ENCODE data around the gene PLEKHA4.

Gene PLEKHA4

GRCh38 chr19:48835734-48836088, 32.7 kb downstream of the PLEKHA4 start:
- peak overlapping the region; percentile 73; the same call in 1 of the 2 replicates for H3K9ac ChIP-seq (ENCODE audit: low read depth, low read length)
- no peaks in the 10 kb centered on the region for H3K9me3 ChIP-seq (ENCODE audit: insufficient read depth, low read depth, low read length)
- H3K4me1 ChIP-seq (ENCODE audit: insufficient read depth, low read length): peaks cover 3% of the 10 kb centered on the region; the same call in 1 of the 2 replicates
- peak overlapping the region; percentile 29 for H3K27ac ChIP-seq (ENCODE audit: low read length)
- H3K27me3 ChIP-seq (ENCODE audit: insufficient read depth, low read length): no peaks in the 10 kb centered on the region
- peak overlapping the region; percentile 85 for H3K4me3 ChIP-seq (ENCODE audit: low read length)
- H3K36me3 ChIP-seq (ENCODE audit: insufficient read depth, low read depth, low read length): peaks cover 12% of the 10 kb centered on the region

GRCh38 chr19:48833977-48834376, 34.4 kb downstream of the PLEKHA4 start:
- Histone ChIP-seq H3K4me1 (ENCODE audit: insufficient read depth, low read length) (peaks cover 3% of the 10 kb centered on the region; the same call in 1 of the 2 replicates), H3K27me3 (ENCODE audit: insufficient read depth, low read length) (no peaks in the 10 kb centered on the region), H3K36me3 (ENCODE audit: insufficient read depth, low read depth, low read length) (peaks cover 12% of the 10 kb centered on the region), H3K9me3 (ENCODE audit: insufficient read depth, low read depth, low read length) (no peaks in the 10 kb centered on the region), H3K4me3 (ENCODE audit: low read length) (no peak overlapping the region), H3K9ac (ENCODE audit: low read depth, low read length) (no peak overlapping the region), H3K27ac (ENCODE audit: low read length) (no peak overlapping the region)

GRCh38 chr19:48833049-48833448, 35.4 kb downstream of the PLEKHA4 start:
- Histone ChIP-seq H3K36me3 (ENCODE audit: insufficient read depth, low read depth, low read length) (peaks cover 12% of the 10 kb centered on the region), H3K4me1 (ENCODE audit: insufficient read depth, low read length) (peaks cover 3% of the 10 kb centered on the region; the same call in 1 of the 2 replicates), H3K27me3 (ENCODE audit: insufficient read depth, low read length) (no peaks in the 10 kb centered on the region), H3K9ac (ENCODE audit: low read depth, low read length) (no peak overlapping the region), H3K27ac (ENCODE audit: low read length) (no peak overlapping the region), H3K4me3 (ENCODE audit: low read length) (no peak overlapping the region), H3K9me3 (ENCODE audit: insufficient read depth, low read depth, low read length) (no peaks in the 10 kb centered on the region)

- H3K9me3 ChIP-seq (ENCODE audit: insufficient read depth, low read depth, low read length): no peaks in the 10 kb centered on the region
- H3K36me3 ChIP-seq (ENCODE audit: insufficient read depth, low read depth, low read length): peaks cover 12% of the 10 kb centered on the region
- H3K27me3 ChIP-seq (ENCODE audit: insufficient read depth, low read length): no peaks in the 10 kb centered on the region
- no peak overlapping the region for H3K27ac ChIP-seq (ENCODE audit: low read length)
- peaks cover 3% of the 10 kb centered on the region; the same call in 1 of the 2 replicates for H3K4me1 ChIP-seq (ENCODE audit: insufficient read depth, low read length)
- no peak overlapping the region for H3K9ac ChIP-seq (ENCODE audit: low read depth, low read length)
- no peak overlapping the region for H3K4me3 ChIP-seq (ENCODE audit: low read length)
These were observed 37.5 kb downstream of the PLEKHA4 start for GRCh38 chr19:48830965-48831364.

- H3K4me3 ChIP-seq (ENCODE audit: low read length): no peak overlapping the region
- no peak overlapping the region for H3K9ac ChIP-seq (ENCODE audit: low read depth, low read length)
- H3K36me3 ChIP-seq (ENCODE audit: insufficient read depth, low read depth, low read length): peaks cover 12% of the 10 kb centered on the region
- no peaks in the 10 kb centered on the region for H3K27me3 ChIP-seq (ENCODE audit: insufficient read depth, low read length)
- H3K9me3 ChIP-seq (ENCODE audit: insufficient read depth, low read depth, low read length): no peaks in the 10 kb centered on the region
- H3K27ac ChIP-seq (ENCODE audit: low read length): no peak overlapping the region
- H3K4me1 ChIP-seq (ENCODE audit: insufficient read depth, low read length): peaks cover 3% of the 10 kb centered on the region; the same call in 1 of the 2 replicates
These were observed 38.3 kb downstream of the PLEKHA4 start for GRCh38 chr19:48830088-48830487.

- Histone ChIP-seq H3K4me3 (ENCODE audit: low read length) (no peak overlapping the region), H3K36me3 (ENCODE audit: insufficient read depth, low read depth, low read length) (peaks cover 7% of the 10 kb centered on the region), H3K9ac (ENCODE audit: low read depth, low read length) (no peak overlapping the region), H3K27ac (ENCODE audit: low read length) (no peak overlapping the region), H3K27me3 (ENCODE audit: insufficient read depth, low read length) (no peaks in the 10 kb centered on the region), H3K4me1 (ENCODE audit: insufficient read depth, low read length) (no peaks in the 10 kb centered on the region), H3K9me3 (ENCODE audit: insufficient read depth, low read depth, low read length) (no peaks in the 10 kb centered on the region)
These were observed 41.8 kb downstream of the PLEKHA4 start for GRCh38 chr19:48826606-48827020.

- H3K9ac ChIP-seq (ENCODE audit: low read depth, low read length): no peak overlapping the region
- no peaks in the 10 kb centered on the region for H3K9me3 ChIP-seq (ENCODE audit: insufficient read depth, low read depth, low read length)
- no peaks in the 10 kb centered on the region for H3K4me1 ChIP-seq (ENCODE audit: insufficient read depth, low read length)
- no peaks in the 10 kb centered on the region; the same call in 1 of the 2 replicates for H3K36me3 ChIP-seq (ENCODE audit: insufficient read depth, low read depth, low read length)
- H3K4me3 ChIP-seq (ENCODE audit: low read length): no peak overlapping the region
- H3K27me3 ChIP-seq (ENCODE audit: insufficient read depth, low read length): no peaks in the 10 kb centered on the region
- H3K27ac ChIP-seq (ENCODE audit: low read length): no peak overlapping the region
These were observed 45.9 kb downstream of the PLEKHA4 start for GRCh38 chr19:48822514-48822913.

- no peak overlapping the region for H3K9ac ChIP-seq (ENCODE audit: low read depth, low read length)
- no peaks in the 10 kb centered on the region for H3K27me3 ChIP-seq (ENCODE audit: insufficient read depth, low read length)
- H3K36me3 ChIP-seq (ENCODE audit: insufficient read depth, low read depth, low read length): no peaks in the 10 kb centered on the region; the same call in 1 of the 2 replicates
- H3K27ac ChIP-seq (ENCODE audit: low read length): no peak overlapping the region
- H3K4me3 ChIP-seq (ENCODE audit: low read length): no peak overlapping the region
- no peaks in the 10 kb centered on the region for H3K9me3 ChIP-seq (ENCODE audit: insufficient read depth, low read depth, low read length)
- H3K4me1 ChIP-seq (ENCODE audit: insufficient read depth, low read length): no peaks in the 10 kb centered on the region
These were observed 46.8 kb downstream of the PLEKHA4 start for GRCh38 chr19:48821633-48822032.

- Histone ChIP-seq H3K9ac (ENCODE audit: low read depth, low read length) (no peak overlapping the region), H3K27me3 (ENCODE audit: insufficient read depth, low read length) (no peaks in the 10 kb centered on the region)
These were observed 49.0 kb downstream of the PLEKHA4 start for GRCh38 chr19:48819366-48819816.

GRCh38 chr19:48818234-48818820, 50.1 kb downstream of the PLEKHA4 start:
- H3K4me3 ChIP-seq (ENCODE audit: low read length): no peak overlapping the region
- peaks cover 1% of the 10 kb centered on the region; the same call in 1 of the 2 replicates for H3K4me1 ChIP-seq (ENCODE audit: insufficient read depth, low read length)
- H3K36me3 ChIP-seq (ENCODE audit: insufficient read depth, low read depth, low read length): no peaks in the 10 kb centered on the region; the same call in 1 of the 2 replicates
- no peaks in the 10 kb centered on the region for H3K9me3 ChIP-seq (ENCODE audit: insufficient read depth, low read depth, low read length)
- no peak overlapping the region for H3K27ac ChIP-seq (ENCODE audit: low read length)
- no peak overlapping the region for H3K9ac ChIP-seq (ENCODE audit: low read depth, low read length)
- no peaks in the 10 kb centered on the region for H3K27me3 ChIP-seq (ENCODE audit: insufficient read depth, low read length)

More at GRCh38 chr19:48819366-48819816, 49.0 kb downstream of the PLEKHA4 start:
- Histone ChIP-seq H3K4me3 (ENCODE audit: low read length) (no peak overlapping the region), H3K36me3 (ENCODE audit: insufficient read depth, low read depth, low read length) (no peaks in the 10 kb centered on the region; the same call in 1 of the 2 replicates), H3K4me1 (ENCODE audit: insufficient read depth, low read length) (no peaks in the 10 kb centered on the region), H3K27ac (ENCODE audit: low read length) (no peak overlapping the region), H3K9me3 (ENCODE audit: insufficient read depth, low read depth, low read length) (no peaks in the 10 kb centered on the region)

- Histone ChIP-seq H3K27ac (ENCODE audit: low read length) (no peak overlapping the region), H3K4me1 (ENCODE audit: insufficient read depth, low read length) (peaks cover 8% of the 10 kb centered on the region; the same call in 1 of the 2 replicates), H3K9ac (ENCODE audit: low read depth, low read length) (no peak overlapping the region), H3K9me3 (ENCODE audit: insufficient read depth, low read depth, low read length) (no peaks in the 10 kb centered on the region), H3K4me3 (ENCODE audit: low read length) (no peak overlapping the region), H3K27me3 (ENCODE audit: insufficient read depth, low read length) (no peaks in the 10 kb centered on the region), H3K36me3 (ENCODE audit: insufficient read depth, low read depth, low read length) (no peaks in the 10 kb centered on the region; the same call in 1 of the 2 replicates)
These were observed 50.8 kb downstream of the PLEKHA4 start for GRCh38 chr19:48817585-48818124.

GRCh38 chr19:48815870-48816501, 52.4 kb downstream of the PLEKHA4 start:
- H3K9me3 ChIP-seq (ENCODE audit: insufficient read depth, low read depth, low read length): no peaks in the 10 kb centered on the region
- H3K27ac ChIP-seq (ENCODE audit: low read length): no peak overlapping the region
- H3K9ac ChIP-seq (ENCODE audit: low read depth, low read length): no peak overlapping the region
- peaks cover 11% of the 10 kb centered on the region; the same call in 1 of the 2 replicates for H3K4me1 ChIP-seq (ENCODE audit: insufficient read depth, low read length)
- H3K27me3 ChIP-seq (ENCODE audit: insufficient read depth, low read length): no peaks in the 10 kb centered on the region
- no peak overlapping the region for H3K4me3 ChIP-seq (ENCODE audit: low read length)
- no peaks in the 10 kb centered on the region for H3K36me3 ChIP-seq (ENCODE audit: insufficient read depth, low read depth, low read length)

Data from iPS-20b (cell line).